ENCODE measurements around the gene BNC2. TPM values are rescaled to one million over a fixed set of nuclear protein-coding genes. Genes with fewer than 3 reads are reported as not detected.

The BNC2 gene
- total and polyA plus RNA-seq, 2 experiments from 2014 or later: 19.3 to 20.7 TPM

GRCh38 chr9:16848179-16848578 is 22.3 kb downstream of the BNC2 start:
- peaks cover 36% of the 10 kb centered on the region for H3K79me2 ChIP-seq
- H3K9me2 ChIP-seq (replicated peaks; ENCODE audit: insufficient read depth): no peaks in the 10 kb centered on the region
- H3K36me3 ChIP-seq (replicated peaks; ENCODE audit: insufficient read depth, low read depth): no peaks in the 10 kb centered on the region
- no peaks in the 10 kb centered on the region for H3K9me3 ChIP-seq (ENCODE audit: low read depth)
- no peaks in the 10 kb centered on the region for H3K4me1 ChIP-seq (ENCODE audit: insufficient read depth)
- no peak for DNase-seq (ENCODE audit: low spot score)
- no peak overlapping the region for H2AFZ ChIP-seq
- H3K4me3 ChIP-seq: no peak overlapping the region
- no peaks in the 10 kb centered on the region for H4K20me1 ChIP-seq (ENCODE audit: insufficient read depth, poor library complexity, severe bottlenecking)
- TF ChIP-seq EZH2phosphoT487 (IDR thresholded peaks at IDR 0.05; ENCODE audit: low read depth, severe bottlenecking, unreplicated experiment) (no peak), EZH2 (IDR thresholded peaks at IDR 0.05; ENCODE audit: borderline replicate concordance) (no peak)
- TF ChIP-seq, protein P1, sequence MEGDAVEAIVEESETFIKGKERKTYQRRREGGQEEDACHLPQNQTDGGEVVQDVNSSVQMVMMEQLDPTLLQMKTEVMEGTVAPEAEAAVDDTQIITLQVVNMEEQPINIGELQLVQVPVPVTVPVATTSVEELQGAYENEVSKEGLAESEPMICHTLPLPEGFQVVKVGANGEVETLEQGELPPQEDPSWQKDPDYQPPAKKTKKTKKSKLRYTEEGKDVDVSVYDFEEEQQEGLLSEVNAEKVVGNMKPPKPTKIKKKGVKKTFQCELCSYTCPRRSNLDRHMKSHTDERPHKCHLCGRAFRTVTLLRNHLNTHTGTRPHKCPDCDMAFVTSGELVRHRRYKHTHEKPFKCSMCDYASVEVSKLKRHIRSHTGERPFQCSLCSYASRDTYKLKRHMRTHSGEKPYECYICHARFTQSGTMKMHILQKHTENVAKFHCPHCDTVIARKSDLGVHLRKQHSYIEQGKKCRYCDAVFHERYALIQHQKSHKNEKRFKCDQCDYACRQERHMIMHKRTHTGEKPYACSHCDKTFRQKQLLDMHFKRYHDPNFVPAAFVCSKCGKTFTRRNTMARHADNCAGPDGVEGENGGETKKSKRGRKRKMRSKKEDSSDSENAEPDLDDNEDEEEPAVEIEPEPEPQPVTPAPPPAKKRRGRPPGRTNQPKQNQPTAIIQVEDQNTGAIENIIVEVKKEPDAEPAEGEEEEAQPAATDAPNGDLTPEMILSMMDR (IDR thresholded peaks at IDR 0.05; ENCODE audit: poor library complexity): no peak
- no peak overlapping the region for H3K4me2 ChIP-seq
- 86% methylated on average over 3 of the region's 3 CpGs for WGBS (ENCODE audit: low lambda C conversion rate, missing lambda C conversion rate)
- no peak overlapping the region for H3K27ac ChIP-seq
- no peaks in the 10 kb centered on the region for H3K27me3 ChIP-seq

DNA sequence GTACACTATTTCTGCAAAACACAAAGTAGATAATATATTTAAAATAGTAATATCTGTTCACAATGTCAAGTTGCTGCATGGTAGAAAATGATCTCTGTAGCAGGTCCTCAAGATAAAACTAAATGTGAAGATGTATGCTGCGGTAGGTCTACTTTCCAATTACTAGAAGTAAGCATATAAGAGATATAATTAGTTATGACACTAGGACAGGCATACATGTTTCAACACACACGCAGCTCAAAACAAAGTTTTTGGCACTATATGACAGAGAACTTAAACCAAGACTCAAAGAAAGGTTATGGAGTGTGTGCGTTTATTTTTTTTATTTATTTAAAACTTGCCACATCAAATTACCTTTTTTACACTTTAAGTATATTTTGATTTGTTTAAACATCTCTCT is 23.5 kb downstream of the BNC2 start:
- H3K27me3 ChIP-seq: no peaks in the 10 kb centered on the region
- TF ChIP-seq EZH2phosphoT487 (IDR thresholded peaks at IDR 0.05; ENCODE audit: low read depth, severe bottlenecking, unreplicated experiment): no peak
- TF ChIP-seq EZH2 (IDR thresholded peaks at IDR 0.05; ENCODE audit: borderline replicate concordance): no peak
- TF ChIP-seq, protein P1 (IDR thresholded peaks at IDR 0.05; ENCODE audit: poor library complexity): no peak
- no peaks in the 10 kb centered on the region for H3K36me3 ChIP-seq (replicated peaks; ENCODE audit: insufficient read depth, low read depth)
- H3K4me3 ChIP-seq: no peak overlapping the region
- H4K20me1 ChIP-seq (ENCODE audit: insufficient read depth, poor library complexity, severe bottlenecking): no peaks in the 10 kb centered on the region
- DNase-seq (ENCODE audit: low spot score): no peak
- WGBS (ENCODE audit: low lambda C conversion rate, missing lambda C conversion rate): 60% methylated on average over 3 of the region's 3 CpGs
- no peak overlapping the region for H3K27ac ChIP-seq
- H3K9me3 ChIP-seq (ENCODE audit: low read depth): no peaks in the 10 kb centered on the region
- no peaks in the 10 kb centered on the region for H3K4me1 ChIP-seq (ENCODE audit: insufficient read depth)
- H2AFZ ChIP-seq: no peak overlapping the region
- H3K4me2 ChIP-seq: no peak overlapping the region
- peaks cover 35% of the 10 kb centered on the region for H3K79me2 ChIP-seq
- no peaks in the 10 kb centered on the region for H3K9me2 ChIP-seq (replicated peaks; ENCODE audit: insufficient read depth)

- no peaks in the 10 kb centered on the region for H3K9me2 ChIP-seq (replicated peaks; ENCODE audit: insufficient read depth)
- WGBS (ENCODE audit: low lambda C conversion rate, missing lambda C conversion rate): 81% methylated on average over 6 of the region's 6 CpGs
- H3K4me3 ChIP-seq: no peak overlapping the region
Observed at GRCh38 chr9:16846367-16846766, 24.1 kb downstream of the BNC2 start.

More at GRCh38 chr9:16846367-16846766, 24.1 kb downstream of the BNC2 start:
- no peaks in the 10 kb centered on the region for H3K9me3 ChIP-seq (ENCODE audit: low read depth)
- H3K4me1 ChIP-seq (ENCODE audit: insufficient read depth): no peaks in the 10 kb centered on the region
- H3K27me3 ChIP-seq: no peaks in the 10 kb centered on the region
- no peaks in the 10 kb centered on the region for H4K20me1 ChIP-seq (ENCODE audit: insufficient read depth, poor library complexity, severe bottlenecking)
- no peak for DNase-seq (ENCODE audit: low spot score)
- TF ChIP-seq EZH2phosphoT487 (IDR thresholded peaks at IDR 0.05; ENCODE audit: low read depth, severe bottlenecking, unreplicated experiment): no peak
- TF ChIP-seq, protein P1 (IDR thresholded peaks at IDR 0.05; ENCODE audit: poor library complexity): no peak
- TF ChIP-seq EZH2 (IDR thresholded peaks at IDR 0.05; ENCODE audit: borderline replicate concordance): no peak
- H2AFZ ChIP-seq: no peak overlapping the region
- no peaks in the 10 kb centered on the region for H3K36me3 ChIP-seq (replicated peaks; ENCODE audit: insufficient read depth, low read depth)
- H3K79me2 ChIP-seq: peaks cover 35% of the 10 kb centered on the region
- no peak overlapping the region for H3K4me2 ChIP-seq
- H3K27ac ChIP-seq: no peak overlapping the region
